ENCODE results near the gene GATAD2A. TPM values are rescaled to one million over a fixed set of nuclear protein-coding genes. Genes with fewer than 3 reads are reported as not detected.

The GATAD2A gene
- total and polyA plus RNA-seq, 2 of the 8 experiments (the other 6 are each of a cell fraction or from before 2014, with no cell fraction given) = 38.4 to 205 TPM

DNA sequence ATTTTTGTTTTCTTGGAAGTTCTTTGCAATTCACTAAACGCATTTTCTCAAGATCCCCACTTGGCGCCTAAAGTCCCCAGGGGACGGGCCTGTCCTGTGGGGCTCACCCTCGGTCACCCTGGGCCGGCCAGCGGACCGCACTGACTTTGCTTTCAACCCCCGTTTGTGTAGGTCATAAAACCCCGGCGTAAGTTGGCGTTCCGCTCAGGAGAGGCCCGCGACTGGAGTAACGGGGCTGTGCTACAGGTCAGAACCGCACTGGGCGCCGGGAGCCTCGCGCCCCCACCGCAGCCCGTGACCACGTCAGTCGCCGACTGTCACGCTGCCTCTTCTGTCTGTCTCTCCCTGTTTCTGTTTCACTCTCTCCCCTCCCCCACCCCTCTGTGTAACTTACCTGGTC, 96.3 kb downstream of the GATAD2A start:
- no peak overlapping the region for H3K9ac ChIP-seq (replicated peaks in 1 of 4; ENCODE audit: extremely low read depth in 1 of 4, low read depth in 3 of 4, low read length in 3 of 4)
- H3K56ac ChIP-seq (replicated peaks; ENCODE audit: insufficient read length, low read depth, low read length) = no peak overlapping the region
- no peaks in the 10 kb centered on the region for H3K4me1 ChIP-seq (replicated peaks in 1 of 4; ENCODE audit: control insufficient read depth in 3 of 4, insufficient read depth in 4 of 4, low read length in 3 of 4)
- H2BK20ac ChIP-seq (ENCODE audit: low read length) = no peak overlapping the region
- no peak overlapping the region for H4K91ac ChIP-seq (replicated peaks; ENCODE audit: insufficient read length, low read length)
- no peaks in the 10 kb centered on the region for H3K27me3 ChIP-seq (replicated peaks in 1 of 4; ENCODE audit: control insufficient read depth in 3 of 4, extremely low read depth in 1 of 4, insufficient read depth in 3 of 4, low read length in 3 of 4)
- TF ChIP-seq SRF (IDR thresholded peaks at IDR 0.05; ENCODE audit: low read depth, low read length) = no peak
- TF ChIP-seq TAF7 (optimal IDR thresholded peaks at IDR 0.05; ENCODE audit: borderline replicate concordance, low read depth, low read length) = no peak
- ChIA-PET CTCF (ENCODE audit: partially characterized antibody) (interaction anchor here (0.6 kb wide), 1 partner anchor 270 kb away, joined by 3 read pairs; no protein-coding TSS in a partner anchor), POLR2A (ENCODE audit: partially characterized antibody) (no interaction called here)
- H2BK5ac ChIP-seq (ENCODE audit: low read depth, low read length) = no peak overlapping the region
- H3K14ac ChIP-seq (ENCODE audit: insufficient read length) = no peak overlapping the region
- H3K4me3 ChIP-seq (ENCODE audit: extremely low read depth in 1 of 4, insufficient read depth in 2 of 4, low read depth in 3 of 4, low read length in 4 of 4) = no peak overlapping the region
- DNase-seq (ENCODE audit: low read depth in 1 of 2, low spot score in 2 of 2) (no peak), FAIRE-seq (no peak)
- H2BK15ac ChIP-seq (ENCODE audit: low read length) = no peak overlapping the region
- H3K23me2 ChIP-seq (ENCODE audit: low read depth, low read length) = peaks cover 2% of the 10 kb centered on the region; the same call in 1 of the 2 replicates
- peaks cover 5 to 21% of the 10 kb centered on the region in 2 experiments for H4K20me1 ChIP-seq (replicated peaks in 1 of 2; ENCODE audit: control insufficient read depth in 1 of 2, insufficient read depth in 2 of 2, low read length in 2 of 2)
- H2AFZ ChIP-seq (ENCODE audit: low read length) = no peak overlapping the region
- no peak overlapping the region for H2AK5ac ChIP-seq (ENCODE audit: low read depth, low read length)
- no peak overlapping the region for H4K5ac ChIP-seq (ENCODE audit: insufficient read length, low read depth, low read length)
- no peak overlapping the region for H3K23ac ChIP-seq (ENCODE audit: insufficient read length)
- peaks cover 4% of the 10 kb centered on the region for H3K79me1 ChIP-seq (ENCODE audit: low read depth, low read length)
- no peak overlapping the region for H3K27ac ChIP-seq (ENCODE audit: low read depth, low read length)
- no peaks in the 10 kb centered on the region for H3K9me3 ChIP-seq (ENCODE audit: insufficient read depth in 2 of 2, low read depth in 1 of 2, low read length in 1 of 2)
- H2BK120ac ChIP-seq (replicated peaks; ENCODE audit: low read depth, low read length) = no peak overlapping the region
- H3K4me2 ChIP-seq (ENCODE audit: insufficient read depth in 1 of 2, low read depth in 2 of 2, low read length in 2 of 2) = no peak overlapping the region
- 96% methylated on average over 26 of the region's 26 CpGs; no CpG with 5 or more reads in 1 of the 2 experiments for WGBS, 2 experiments (ENCODE audit: extremely low coverage in 1 of 2, insufficient coverage in 1 of 2, insufficient read length in 1 of 2, insufficient replicate concordance in 2 of 2, low coverage in 1 of 2, low lambda C conversion rate in 2 of 2, missing lambda C conversion rate in 1 of 2)
- H2BK12ac ChIP-seq (ENCODE audit: low read depth, low read length) = no peak overlapping the region
- no peak overlapping the region for H3K4ac ChIP-seq (replicated peaks; ENCODE audit: insufficient read length, low read depth, low read length)
- H3K18ac ChIP-seq (ENCODE audit: extremely low read depth, low read length) = no peak overlapping the region
- H4K8ac ChIP-seq (ENCODE audit: extremely low read depth, insufficient read depth, low read length) = peak overlapping the region; percentile 25; the same call in 1 of the 2 replicates
- peaks cover 25 to 63% (median 57%) of the 10 kb centered on the region in 4 experiments for H3K36me3 ChIP-seq (ENCODE audit: control insufficient read depth in 2 of 4, insufficient read depth in 4 of 4, low read length in 3 of 4)
- H3K79me2 ChIP-seq (ENCODE audit: control insufficient read depth in 1 of 2, insufficient read depth in 2 of 2, low read length in 2 of 2) = no peaks in the 10 kb centered on the region

Data from H1 (cell line).